Fibroblast of lung (primary cell): ENCODE data around the gene LRRC36. TPM values are rescaled to one million over a fixed set of nuclear protein-coding genes. Genes with fewer than 3 reads are reported as not detected.

Source experiments
- DNase-seq, 2 donors: peaks; one replicate each; pipeline versions ENCODE4 v3.0.0 to v3.0.0-alpha.2; 2010; ENCODE audit warnings: low read depth in 2 of 2
- H2AFZ ChIP-seq: 2 replicates; pipeline ENCODE4 v1.5.1; 2012; ENCODE audit warnings: low read length, control low read depth, inconsistent platforms
- H3K27ac ChIP-seq: 2 replicates; pipeline ENCODE4 v1.5.1; 2011; ENCODE audit warnings: low read length, control low read depth; ENCODE audit not compliant: insufficient read depth
- H3K27me3 ChIP-seq: 2 replicates; pipeline ENCODE4 v1.5.1; 2011; ENCODE audit warnings: mild to moderate bottlenecking, low read length; ENCODE audit not compliant: control insufficient read depth, insufficient read depth
- H3K36me3 ChIP-seq: 2 replicates; pipeline ENCODE4 v1.5.1; 2011; ENCODE audit warnings: low read length; ENCODE audit not compliant: control insufficient read depth, insufficient read depth
- H3K4me1 ChIP-seq: 2 replicates; pipeline ENCODE4 v1.5.1; 2011; ENCODE audit warnings: low read length; ENCODE audit not compliant: control insufficient read depth, insufficient read depth; ENCODE audit errors: extremely low read depth
- H3K4me2 ChIP-seq: 2 replicates; pipeline ENCODE4 v1.5.1; 2011; ENCODE audit warnings: low read length, control low read depth; ENCODE audit not compliant: insufficient read depth; ENCODE audit errors: extremely low read depth
- H3K4me3 ChIP-seq, 4 experiments: fragments of 200-600 bp in 1 of 4; sonication (generic) in 1 of 4; replicated peaks in 1 of 4; 2 replicates each; pipeline ENCODE4 v1.5.1; 2011 to 2016; ENCODE audit warnings: low read length in 4 of 4, low read depth in 3 of 4, mild to moderate bottlenecking in 3 of 4, control low read depth in 2 of 4, inconsistent platforms in 1 of 4, mixed read lengths in 1 of 4; ENCODE audit not compliant: insufficient read depth in 1 of 4; ENCODE audit errors: control extremely low read depth in 1 of 4
- H3K79me2 ChIP-seq: 2 replicates; pipeline ENCODE4 v1.5.1; 2012; ENCODE audit warnings: mild to moderate bottlenecking, low read length, inconsistent platforms; ENCODE audit not compliant: control insufficient read depth, insufficient read depth
- H3K9ac ChIP-seq: 2 replicates; pipeline ENCODE4 v1.5.1; 2011; ENCODE audit warnings: mild to moderate bottlenecking, low read length, control low read depth; ENCODE audit not compliant: insufficient read depth
- H3K9me3 ChIP-seq: 2 replicates; pipeline ENCODE4 v1.5.1; 2012; ENCODE audit warnings: low read depth, low read length; ENCODE audit not compliant: control insufficient read depth, insufficient read depth
- H4K20me1 ChIP-seq: 2 replicates; pipeline ENCODE4 v1.5.1; 2011; ENCODE audit warnings: low read length; ENCODE audit not compliant: control insufficient read depth, insufficient read depth; ENCODE audit errors: extremely low read depth
- CTCF ChIP-seq, 2 donors: IDR thresholded peaks in 1 of 2; conservative IDR thresholded peaks in 1 of 2; 1 replicate in 1 of 2; 2 replicates in 1 of 2; pipeline ENCODE4 v1.5.1; 2011 to 2012; ENCODE audit warnings: low read length in 2 of 2, control low read depth in 1 of 2, inconsistent platforms in 1 of 2, low read depth in 1 of 2, mild to moderate bottlenecking in 1 of 2
- EZH2 ChIP-seq: IDR thresholded peaks from 2 replicates; pipeline ENCODE4 v1.5.1; 2012; ENCODE audit warnings: low read length, control low read depth, mild to moderate bottlenecking; ENCODE audit errors: missing control alignments
- polyA plus RNA-seq, 2 donors: library from polyadenylated mRNA; depleted of rRNA in 1 of 2; stranded (reverse) in 1 of 2; unstranded in 1 of 2; fragments of >200 nt; gene quantifications; 2 replicates each; pipeline ENCODE4 v1.2.1, GENCODE V29; 2011 to 2012; ENCODE audit warnings: missing spikeins in 1 of 2
- total RNA-seq: library from RNA; depleted of rRNA; stranded (reverse); fragments of >200 nt; gene quantifications from 2 replicates; pipeline ENCODE4 v1.2.1, GENCODE V29; 2014

LRRC36 gene
- total and polyA plus RNA-seq, 2 donors (not counting 1 experiment from before 2014, with no cell fraction given) = 0.06 to 0.66 TPM

GRCh38 chr16:67409631-67410030 is 83.0 kb downstream of the LRRC36 start:
- DNase-seq = no peak
- Histone ChIP-seq H3K4me3 (no peak overlapping the region), H2AFZ (no peak overlapping the region), H4K20me1 (no peaks in the 10 kb centered on the region), H3K36me3 (no peaks in the 10 kb centered on the region), H3K9me3 (no peaks in the 10 kb centered on the region), H3K9ac (no peak overlapping the region), H3K79me2 (no peaks in the 10 kb centered on the region), H3K27ac (no peak overlapping the region), H3K27me3 (no peaks in the 10 kb centered on the region), H3K4me2 (no peak overlapping the region), H3K4me1 (peaks cover 24% of the 10 kb centered on the region)
- TF ChIP-seq EZH2 (no peak), CTCF (conservative IDR thresholded peaks at IDR 0.05 in 1 of 2, IDR thresholded peaks at IDR 0.05 in 1 of 2; ENCODE audit: low read depth in 1 of 2, low read length in 2 of 2) (no peak)

DNA sequence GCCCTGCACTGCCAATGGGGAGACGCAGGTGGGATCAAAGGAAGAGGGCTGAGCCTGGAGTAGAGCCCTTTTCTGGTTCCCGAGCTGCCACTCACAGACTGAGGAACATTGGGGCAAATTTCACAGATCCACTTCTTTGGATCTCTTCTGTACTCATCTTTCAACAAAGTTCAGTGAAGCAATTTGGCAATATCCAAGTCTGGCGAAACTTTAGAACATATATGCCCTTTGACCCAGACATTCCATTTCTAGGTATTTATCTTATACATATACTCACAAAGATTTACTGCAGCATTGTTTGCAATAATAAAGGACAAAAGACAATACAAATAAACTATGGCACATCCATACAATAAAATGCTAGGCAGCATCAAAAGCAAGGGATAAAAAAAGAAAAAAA is 84.7 kb downstream of the LRRC36 start:
- Histone ChIP-seq H3K9me3 (no peaks in the 10 kb centered on the region), H3K9ac (no peak overlapping the region), H2AFZ (no peak overlapping the region), H3K4me3 (no peak overlapping the region), H3K27ac (no peak overlapping the region), H3K4me2 (no peak overlapping the region), H4K20me1 (no peaks in the 10 kb centered on the region), H3K79me2 (no peaks in the 10 kb centered on the region), H3K4me1 (peaks cover 13% of the 10 kb centered on the region), H3K36me3 (no peaks in the 10 kb centered on the region), H3K27me3 (no peaks in the 10 kb centered on the region)
- TF ChIP-seq CTCF (conservative IDR thresholded peaks at IDR 0.05 in 1 of 2, IDR thresholded peaks at IDR 0.05 in 1 of 2; ENCODE audit: low read depth in 1 of 2, low read length in 2 of 2) = no peak
- no peak for TF ChIP-seq EZH2
- DNase-seq = no peak

DNA sequence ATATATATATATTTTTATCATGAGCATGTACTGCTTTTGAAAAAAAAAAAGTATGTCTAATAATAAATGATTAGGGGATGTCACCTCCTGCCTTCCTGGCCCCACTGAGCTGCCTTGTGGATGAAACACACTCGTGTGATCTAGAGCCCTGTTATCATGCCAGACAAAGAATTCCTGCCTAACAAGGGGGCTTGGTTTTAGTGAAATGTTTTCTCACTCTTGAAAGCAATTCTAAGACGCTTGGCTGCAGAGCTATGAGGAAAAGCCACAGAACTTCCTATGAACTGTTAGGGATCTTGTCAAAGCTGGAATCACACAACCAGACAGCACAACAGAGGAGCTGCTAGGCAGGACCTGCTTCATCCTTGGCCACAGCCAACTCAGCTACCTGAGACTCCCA is 85.7 kb downstream of the LRRC36 start:
- no peak overlapping the region for H3K4me2 ChIP-seq
- no peaks in the 10 kb centered on the region for H3K36me3 ChIP-seq
- no peak overlapping the region for H3K4me3 ChIP-seq
- H3K4me1 ChIP-seq = peaks cover 8% of the 10 kb centered on the region
- no peaks in the 10 kb centered on the region for H4K20me1 ChIP-seq
- no peaks in the 10 kb centered on the region for H3K27me3 ChIP-seq
- TF ChIP-seq EZH2 = no peak
- no peak for TF ChIP-seq CTCF (conservative IDR thresholded peaks at IDR 0.05 in 1 of 2, IDR thresholded peaks at IDR 0.05 in 1 of 2; ENCODE audit: low read depth in 1 of 2, low read length in 2 of 2)
- no peaks in the 10 kb centered on the region for H3K79me2 ChIP-seq
- H2AFZ ChIP-seq = no peak overlapping the region
- DNase-seq = peak in 1 of 2 donors; percentile 33
- H3K27ac ChIP-seq = no peak overlapping the region
- no peaks in the 10 kb centered on the region for H3K9me3 ChIP-seq
- no peak overlapping the region for H3K9ac ChIP-seq
